Chondrocyte (in vitro differentiated cells): ENCODE data around the gene AURKB. TPM values are rescaled to one million over a fixed set of nuclear protein-coding genes. Genes with fewer than 3 reads are reported as not detected.

Experiments
- DNase-seq: peaks from one replicate; pipeline ENCODE4 v3.0.0; 2021; ENCODE audit warnings: mixed read lengths, low spot score
- H3K27ac Mint-ChIP-seq: one replicate; pipeline ENCODE4 v1.8.0; 2021; ENCODE audit warnings: mild to moderate bottlenecking, moderate library complexity, mixed read lengths; ENCODE audit not compliant: unreplicated experiment
- H3K27me3 Mint-ChIP-seq: 2 replicates; pipeline ENCODE4 v1.8.0; 2021; ENCODE audit warnings: low read depth, mixed read lengths
- H3K36me3 Mint-ChIP-seq: 2 replicates; pipeline ENCODE4 v1.8.0; 2021; ENCODE audit warnings: low read depth, mixed read lengths
- H3K4me1 Mint-ChIP-seq: 2 replicates; pipeline ENCODE4 v1.8.0; 2021; ENCODE audit warnings: low read depth, mild to moderate bottlenecking, mixed read lengths
- H3K4me3 Mint-ChIP-seq: one replicate; pipeline ENCODE4 v1.8.0; 2021; ENCODE audit warnings: mild to moderate bottlenecking, moderate library complexity, mixed read lengths; ENCODE audit not compliant: unreplicated experiment
- H3K9me3 Mint-ChIP-seq: 2 replicates; pipeline ENCODE4 v1.8.0; 2021; ENCODE audit warnings: low read depth, mixed read lengths
- total RNA-seq: library from RNA; stranded (reverse); gene quantifications from 3 replicates; pipeline ENCODE4 v1.2.1, GENCODE V29; 2021
- TF ChIP-seq, protein P1 (sequence below): fragments of 200-600 bp; sonication (generic); IDR thresholded peaks from 2 replicates; pipeline ENCODE4 v1.5.0; 2021; ENCODE audit warnings: antibody characterized with exemption, mild to moderate bottlenecking, moderate library complexity

The AURKB gene
- total RNA-seq, 1 donor from 2014 or later = 8.9 TPM

DNA sequence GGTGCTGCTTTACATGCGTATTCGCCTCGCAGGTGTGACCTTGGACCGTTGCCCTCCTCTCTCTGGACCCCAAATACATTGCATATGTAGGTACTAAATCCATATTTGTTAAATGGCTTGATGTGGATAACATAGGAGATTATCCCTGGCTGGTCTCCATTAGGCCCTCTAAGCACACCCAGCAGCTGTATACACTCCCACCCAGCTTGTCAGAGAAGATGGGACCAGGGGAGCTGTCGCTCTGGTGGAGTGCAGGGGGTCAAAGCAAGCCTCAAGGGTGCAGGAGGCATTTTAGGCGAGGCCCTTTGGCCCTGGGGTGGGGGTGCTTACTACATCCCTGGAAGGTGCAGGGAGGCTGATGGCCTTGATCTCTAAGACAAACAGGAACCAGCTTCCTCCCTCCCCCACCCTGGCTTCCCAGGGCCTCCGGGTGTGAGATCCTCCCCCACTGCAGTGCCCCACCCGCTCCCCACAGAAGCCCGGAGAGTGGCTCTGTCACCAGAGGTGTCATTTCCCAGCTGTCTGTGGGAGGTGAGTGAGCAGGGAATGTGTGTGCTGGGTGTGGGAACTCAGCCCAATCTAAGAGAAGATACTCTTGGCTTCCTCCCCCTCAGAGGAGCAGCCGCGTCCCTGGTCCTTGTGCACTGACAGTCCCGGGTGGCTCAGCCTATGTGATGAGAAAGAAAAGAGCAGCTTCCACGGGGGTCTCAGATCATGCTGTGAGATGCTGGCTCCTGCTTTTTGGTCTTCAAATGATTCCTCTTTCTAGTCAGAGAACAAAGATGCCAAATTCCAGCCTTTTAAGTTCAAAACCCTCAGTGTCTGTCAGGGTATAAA lies 46.2 kb downstream of the AURKB start:
- H3K27ac Mint-ChIP-seq = peak overlapping the region; percentile 99
- H3K4me3 Mint-ChIP-seq = peak overlapping the region; percentile 84
- TF ChIP-seq, protein P1, sequence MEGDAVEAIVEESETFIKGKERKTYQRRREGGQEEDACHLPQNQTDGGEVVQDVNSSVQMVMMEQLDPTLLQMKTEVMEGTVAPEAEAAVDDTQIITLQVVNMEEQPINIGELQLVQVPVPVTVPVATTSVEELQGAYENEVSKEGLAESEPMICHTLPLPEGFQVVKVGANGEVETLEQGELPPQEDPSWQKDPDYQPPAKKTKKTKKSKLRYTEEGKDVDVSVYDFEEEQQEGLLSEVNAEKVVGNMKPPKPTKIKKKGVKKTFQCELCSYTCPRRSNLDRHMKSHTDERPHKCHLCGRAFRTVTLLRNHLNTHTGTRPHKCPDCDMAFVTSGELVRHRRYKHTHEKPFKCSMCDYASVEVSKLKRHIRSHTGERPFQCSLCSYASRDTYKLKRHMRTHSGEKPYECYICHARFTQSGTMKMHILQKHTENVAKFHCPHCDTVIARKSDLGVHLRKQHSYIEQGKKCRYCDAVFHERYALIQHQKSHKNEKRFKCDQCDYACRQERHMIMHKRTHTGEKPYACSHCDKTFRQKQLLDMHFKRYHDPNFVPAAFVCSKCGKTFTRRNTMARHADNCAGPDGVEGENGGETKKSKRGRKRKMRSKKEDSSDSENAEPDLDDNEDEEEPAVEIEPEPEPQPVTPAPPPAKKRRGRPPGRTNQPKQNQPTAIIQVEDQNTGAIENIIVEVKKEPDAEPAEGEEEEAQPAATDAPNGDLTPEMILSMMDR = no peak
- no peaks in the 10 kb centered on the region for H3K27me3 Mint-ChIP-seq
- no peaks in the 10 kb centered on the region for H3K9me3 Mint-ChIP-seq
- DNase-seq = no peak
- peaks cover 40% of the 10 kb centered on the region for H3K4me1 Mint-ChIP-seq
- H3K36me3 Mint-ChIP-seq = peaks cover 2% of the 10 kb centered on the region

DNA sequence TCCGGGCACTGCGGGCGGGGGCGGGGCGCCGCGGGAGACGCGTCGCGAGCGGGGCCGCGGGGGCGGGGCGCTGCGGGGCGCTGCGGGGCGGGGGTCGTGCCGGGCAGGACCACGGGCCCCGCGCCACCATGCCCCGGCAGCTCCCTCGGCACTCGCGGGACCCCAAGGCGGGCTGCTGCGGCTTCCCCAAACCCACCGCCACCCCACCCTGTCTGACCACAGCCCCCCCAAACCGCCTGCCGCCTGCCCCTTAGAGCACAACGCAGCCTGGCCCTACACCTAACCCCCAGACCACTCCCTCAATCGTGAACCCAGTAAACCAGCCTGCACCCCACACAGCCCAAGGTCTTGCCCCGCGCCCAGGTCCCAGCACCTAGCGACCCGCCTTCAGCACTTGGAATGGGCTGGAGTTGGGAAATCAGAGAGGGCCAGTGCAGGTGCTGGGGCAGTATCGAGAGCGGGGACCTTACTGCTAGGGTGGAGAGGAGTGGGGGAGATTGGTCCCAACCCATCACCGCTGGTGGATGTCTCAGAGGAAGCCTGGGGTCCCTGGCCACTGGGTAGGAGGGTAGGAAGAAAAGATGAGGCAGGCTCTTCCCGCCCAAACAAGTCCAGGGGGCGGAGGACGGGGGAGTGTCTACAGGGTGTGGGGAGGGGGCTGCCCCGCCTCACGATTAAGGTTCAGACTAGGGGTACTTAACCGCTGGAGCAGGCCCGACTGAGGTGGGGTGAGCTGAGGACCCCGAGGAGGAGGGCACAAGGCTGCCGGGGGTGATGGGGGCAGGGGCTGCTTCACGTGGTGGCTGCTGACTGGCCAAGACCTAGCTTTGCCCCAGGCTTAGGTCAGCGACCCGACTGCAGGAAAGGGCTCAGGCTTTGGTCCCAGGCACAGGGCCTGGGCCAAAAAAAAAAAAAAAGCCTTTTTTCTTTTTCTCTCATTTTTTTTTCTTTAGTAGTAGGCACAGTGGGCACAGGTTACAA lies 47.1 kb downstream of the AURKB start:
- H3K9me3 Mint-ChIP-seq = no peaks in the 10 kb centered on the region
- H3K27me3 Mint-ChIP-seq = no peaks in the 10 kb centered on the region
- TF ChIP-seq, protein P1 = no peak
- H3K4me3 Mint-ChIP-seq = peak overlapping the region; percentile 84
- H3K36me3 Mint-ChIP-seq = peaks cover 2% of the 10 kb centered on the region
- DNase-seq = no peak
- peak overlapping the region; percentile 99 for H3K27ac Mint-ChIP-seq
- H3K4me1 Mint-ChIP-seq = peaks cover 46% of the 10 kb centered on the region

DNA sequence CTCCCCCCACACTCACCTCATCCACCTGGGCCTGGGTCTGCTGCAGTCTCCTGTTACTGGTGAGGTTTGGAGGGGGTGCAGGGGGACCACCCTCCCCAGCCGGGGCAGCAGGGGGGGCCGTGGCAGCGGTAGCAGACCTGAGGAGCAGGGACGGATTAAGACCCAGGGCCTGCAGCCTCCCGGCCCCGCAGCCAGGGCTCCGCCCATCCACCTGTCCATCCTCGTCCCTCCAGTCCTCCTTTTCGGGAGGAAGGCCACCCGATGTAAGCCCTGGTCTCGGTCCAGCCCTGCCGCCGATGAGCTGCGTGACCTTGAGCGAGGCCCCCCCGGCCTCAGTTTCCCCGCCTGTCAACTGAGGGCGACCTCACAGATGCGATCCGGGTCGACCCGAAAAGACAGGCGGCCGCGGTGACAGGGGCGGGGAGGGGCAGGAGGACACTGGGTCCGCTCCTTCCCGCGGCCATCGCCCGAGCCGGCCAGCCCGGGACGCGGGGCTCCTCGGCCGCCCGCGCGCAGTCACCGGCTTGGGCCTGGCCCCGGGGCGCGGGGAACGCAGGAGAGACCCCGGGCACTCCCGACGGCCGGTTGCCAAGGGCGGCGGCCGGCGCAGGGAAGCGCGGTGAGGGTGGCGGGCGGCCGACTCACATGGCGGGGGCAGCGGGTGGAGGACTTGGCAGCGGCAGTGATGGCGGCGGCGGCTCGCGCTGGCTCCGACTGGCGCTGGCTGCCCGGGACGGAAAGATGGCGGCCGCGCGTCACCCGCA lies 48.0 kb downstream of the AURKB start, which contains the start of gene VAMP2:
VAMP2 (minus strand) TSS at position 716 of the 764 bp plus-strand sequence; CDS start at position 647, 69 bp downstream.
- H3K36me3 Mint-ChIP-seq = peaks cover 2% of the 10 kb centered on the region
- peak within 1 kb of the TSS; percentile 84 for H3K4me3 Mint-ChIP-seq
- no peaks in the 10 kb centered on the region for H3K9me3 Mint-ChIP-seq
- TF ChIP-seq, protein P1 = peak; percentile 17
- peaks cover 46% of the 10 kb centered on the region for H3K4me1 Mint-ChIP-seq
- H3K27me3 Mint-ChIP-seq = no peaks in the 10 kb centered on the region
- H3K27ac Mint-ChIP-seq = peak within 1 kb of the TSS; percentile 99
- DNase-seq = no peak

DNA sequence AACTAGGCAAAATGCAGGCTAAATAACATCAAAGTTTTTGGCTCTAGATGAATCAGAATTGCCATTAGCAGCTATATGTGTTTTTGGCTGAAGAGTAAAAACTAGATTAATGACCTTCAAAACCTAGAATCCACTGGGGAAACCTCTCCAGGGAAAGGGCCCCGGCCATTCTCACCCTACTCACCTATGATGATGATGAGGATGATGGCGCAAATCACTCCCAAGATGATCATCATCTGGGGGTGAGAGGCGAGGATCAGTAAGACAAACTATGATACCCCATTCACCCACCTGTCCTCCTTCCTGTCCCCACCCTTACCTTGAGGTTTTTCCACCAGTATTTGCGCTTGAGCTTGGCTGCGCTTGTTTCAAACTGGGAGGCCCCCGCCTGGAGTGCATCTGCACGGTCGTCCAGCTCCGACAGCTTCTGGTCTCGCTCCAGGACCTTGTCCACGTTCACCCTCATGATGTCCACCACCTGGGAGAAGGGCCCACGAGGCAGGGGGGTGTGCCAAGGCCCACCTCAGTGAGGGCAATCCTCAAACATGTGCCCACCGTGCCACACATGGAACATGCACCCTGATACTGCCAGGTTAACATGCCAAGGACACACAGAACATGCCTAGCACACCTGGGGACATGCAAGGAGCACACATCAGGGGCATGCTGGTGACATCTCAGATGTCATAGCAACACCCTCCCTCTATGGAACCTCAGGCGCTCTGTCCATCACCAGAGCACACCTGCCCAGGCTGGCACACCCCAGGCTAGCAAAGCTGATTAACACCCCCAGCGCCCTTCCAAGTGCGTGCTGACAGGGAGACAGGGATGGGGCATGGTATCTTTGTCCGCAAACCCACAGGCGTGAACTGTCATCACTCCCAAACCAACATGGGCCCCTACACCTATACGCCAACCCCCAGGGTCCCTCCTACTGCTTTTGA lies 48.8 kb downstream of the AURKB start:
- H3K4me3 Mint-ChIP-seq = peak overlapping the region; percentile 70
- no peaks in the 10 kb centered on the region for H3K27me3 Mint-ChIP-seq
- no peak for DNase-seq
- TF ChIP-seq, protein P1 = no peak
- no peaks in the 10 kb centered on the region for H3K9me3 Mint-ChIP-seq
- H3K36me3 Mint-ChIP-seq = peaks cover 2% of the 10 kb centered on the region
- peaks cover 46% of the 10 kb centered on the region for H3K4me1 Mint-ChIP-seq
- H3K27ac Mint-ChIP-seq = peak overlapping the region; percentile 93
